Thyroid gland (tissue), 4 donors: Measurements from ENCODE around the gene SCARF2.

ENCODE experiments used
- POLR2A ChIP-seq, 2 donors: fragments of 450-650 bp; IDR thresholded peaks; one replicate each; pipeline ENCODE4 v1.6.1; 2017; ENCODE audit warnings: antibody characterized with exemption in 2 of 2, mild to moderate bottlenecking in 2 of 2, moderate library complexity in 1 of 2
- TF ChIP-seq, protein P1 (sequence below), 6 experiments: fragments of 200-600 bp in 3 of 6; fragments of 450-650 bp in 3 of 6; sonication (generic) in 3 of 6; IDR thresholded peaks; one replicate each; pipeline ENCODE4 v1.5.1; 2016 to 2019; ENCODE audit warnings: antibody characterized with exemption in 6 of 6, mild to moderate bottlenecking in 2 of 6, inconsistent platforms in 1 of 6, moderate library complexity in 1 of 6

- TF ChIP-seq POLR2A (IDR thresholded peaks at IDR 0.05): no peak
- TF ChIP-seq, protein P1, sequence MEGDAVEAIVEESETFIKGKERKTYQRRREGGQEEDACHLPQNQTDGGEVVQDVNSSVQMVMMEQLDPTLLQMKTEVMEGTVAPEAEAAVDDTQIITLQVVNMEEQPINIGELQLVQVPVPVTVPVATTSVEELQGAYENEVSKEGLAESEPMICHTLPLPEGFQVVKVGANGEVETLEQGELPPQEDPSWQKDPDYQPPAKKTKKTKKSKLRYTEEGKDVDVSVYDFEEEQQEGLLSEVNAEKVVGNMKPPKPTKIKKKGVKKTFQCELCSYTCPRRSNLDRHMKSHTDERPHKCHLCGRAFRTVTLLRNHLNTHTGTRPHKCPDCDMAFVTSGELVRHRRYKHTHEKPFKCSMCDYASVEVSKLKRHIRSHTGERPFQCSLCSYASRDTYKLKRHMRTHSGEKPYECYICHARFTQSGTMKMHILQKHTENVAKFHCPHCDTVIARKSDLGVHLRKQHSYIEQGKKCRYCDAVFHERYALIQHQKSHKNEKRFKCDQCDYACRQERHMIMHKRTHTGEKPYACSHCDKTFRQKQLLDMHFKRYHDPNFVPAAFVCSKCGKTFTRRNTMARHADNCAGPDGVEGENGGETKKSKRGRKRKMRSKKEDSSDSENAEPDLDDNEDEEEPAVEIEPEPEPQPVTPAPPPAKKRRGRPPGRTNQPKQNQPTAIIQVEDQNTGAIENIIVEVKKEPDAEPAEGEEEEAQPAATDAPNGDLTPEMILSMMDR (IDR thresholded peaks at IDR 0.05): no peak
These were observed 3.3 kb upstream of the SCARF2 start for GRCh38 chr22:20440637-20441591.
